Neural cell (in vitro differentiated cells): ENCODE measurements around the gene KLHL3.

ENCODE experiments used
- EZH2 ChIP-seq: fragments of 200-600, 300-800 bp; shearing (Covaris generic), sonication (generic); IDR thresholded peaks from 2 replicates; pipeline ENCODE4 v1.6.1; 2014; ENCODE audit warnings: antibody characterized with exemption, low read length, borderline replicate concordance, mild to moderate bottlenecking; ENCODE audit not compliant: insufficient read depth, poor library complexity, severe bottlenecking
- MXI1 ChIP-seq: fragments of 450-650 bp; conservative IDR thresholded peaks from 2 replicates; pipeline ENCODE4 v1.6.1; 2014; ENCODE audit warnings: antibody characterized with exemption, mild to moderate bottlenecking; ENCODE audit not compliant: poor library complexity, severe bottlenecking
- RAD21 ChIP-seq: fragments of 450-650 bp; conservative IDR thresholded peaks from 2 replicates; pipeline ENCODE4 v1.6.1; 2014; ENCODE audit warnings: antibody characterized with exemption, mild to moderate bottlenecking, moderate library complexity
- TAF1 ChIP-seq: IDR thresholded peaks from 2 replicates; pipeline ENCODE4 v1.6.1; 2012; ENCODE audit warnings: low read depth
- TF ChIP-seq, protein P1 (sequence below): fragments of 450-650 bp; IDR thresholded peaks from 2 replicates; pipeline ENCODE4 v1.5.1; 2014; ENCODE audit warnings: antibody characterized with exemption, mild to moderate bottlenecking, moderate library complexity; ENCODE audit not compliant: poor library complexity, severe bottlenecking

DNA sequence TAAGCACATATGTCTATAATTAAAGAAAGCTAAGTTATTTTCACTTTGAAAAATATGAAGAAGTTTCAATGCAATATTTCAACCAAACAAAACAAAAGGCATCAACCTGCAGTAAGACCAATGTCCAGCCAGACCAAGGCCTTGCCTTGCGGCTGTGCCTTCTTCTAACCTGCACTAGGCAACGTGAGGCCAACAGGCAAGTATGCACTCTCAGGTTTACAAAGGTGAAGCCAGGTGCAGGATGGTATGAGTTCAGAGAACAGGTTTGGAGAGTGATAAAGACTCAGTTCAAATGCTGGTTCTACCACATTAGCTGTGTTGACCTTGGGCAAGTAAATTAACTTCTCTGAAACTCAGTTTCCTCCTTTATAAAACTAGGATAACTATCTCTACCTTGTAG, 79.3 kb downstream of the KLHL3 start:
- TF ChIP-seq, protein P1, sequence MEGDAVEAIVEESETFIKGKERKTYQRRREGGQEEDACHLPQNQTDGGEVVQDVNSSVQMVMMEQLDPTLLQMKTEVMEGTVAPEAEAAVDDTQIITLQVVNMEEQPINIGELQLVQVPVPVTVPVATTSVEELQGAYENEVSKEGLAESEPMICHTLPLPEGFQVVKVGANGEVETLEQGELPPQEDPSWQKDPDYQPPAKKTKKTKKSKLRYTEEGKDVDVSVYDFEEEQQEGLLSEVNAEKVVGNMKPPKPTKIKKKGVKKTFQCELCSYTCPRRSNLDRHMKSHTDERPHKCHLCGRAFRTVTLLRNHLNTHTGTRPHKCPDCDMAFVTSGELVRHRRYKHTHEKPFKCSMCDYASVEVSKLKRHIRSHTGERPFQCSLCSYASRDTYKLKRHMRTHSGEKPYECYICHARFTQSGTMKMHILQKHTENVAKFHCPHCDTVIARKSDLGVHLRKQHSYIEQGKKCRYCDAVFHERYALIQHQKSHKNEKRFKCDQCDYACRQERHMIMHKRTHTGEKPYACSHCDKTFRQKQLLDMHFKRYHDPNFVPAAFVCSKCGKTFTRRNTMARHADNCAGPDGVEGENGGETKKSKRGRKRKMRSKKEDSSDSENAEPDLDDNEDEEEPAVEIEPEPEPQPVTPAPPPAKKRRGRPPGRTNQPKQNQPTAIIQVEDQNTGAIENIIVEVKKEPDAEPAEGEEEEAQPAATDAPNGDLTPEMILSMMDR = no peak
- TF ChIP-seq EZH2 (no peak), MXI1 (no peak), RAD21 (no peak), TAF1 (no peak)
